Ectodermal cell (in vitro differentiated cells): ENCODE results near the gene LDB3.

Experiments
- H3K27ac ChIP-seq: 2 replicates; pipeline ENCODE4 v1.7.0; 2013; ENCODE audit warnings: mild to moderate bottlenecking, low read depth, low read length; ENCODE audit not compliant: insufficient read depth, poor library complexity, severe bottlenecking
- H3K27me3 ChIP-seq: 2 replicates; pipeline ENCODE4 v1.7.0; 2013; ENCODE audit warnings: mild to moderate bottlenecking, low read length; ENCODE audit not compliant: insufficient read depth, control insufficient read depth, poor library complexity, severe bottlenecking
- H3K36me3 ChIP-seq: one replicate; pipeline ENCODE4 v1.7.0; 2013; ENCODE audit warnings: low read length; ENCODE audit not compliant: control insufficient read depth, insufficient read depth
- H3K4me1 ChIP-seq: one replicate; pipeline ENCODE4 v1.7.0; 2013; ENCODE audit warnings: low read length; ENCODE audit not compliant: control insufficient read depth, insufficient read depth
- H3K4me3 ChIP-seq: 2 replicates; pipeline ENCODE4 v1.7.0; 2013; ENCODE audit warnings: low read depth, low read length, control low read depth; ENCODE audit not compliant: insufficient read depth
- H3K9me3 ChIP-seq: 2 replicates; pipeline ENCODE4 v1.7.0; 2013; ENCODE audit warnings: mild to moderate bottlenecking, low read length, moderate library complexity; ENCODE audit not compliant: control insufficient read depth
- WGBS, 2 experiments: methylation state at CpG; one replicate each; pipeline ENCODE4 v1.1.7; 2013; ENCODE audit warnings: missing lambda C conversion rate in 2 of 2; 5-methylcytosine and 5-hydroxymethylcytosine counted together

Gene LDB3

DNA sequence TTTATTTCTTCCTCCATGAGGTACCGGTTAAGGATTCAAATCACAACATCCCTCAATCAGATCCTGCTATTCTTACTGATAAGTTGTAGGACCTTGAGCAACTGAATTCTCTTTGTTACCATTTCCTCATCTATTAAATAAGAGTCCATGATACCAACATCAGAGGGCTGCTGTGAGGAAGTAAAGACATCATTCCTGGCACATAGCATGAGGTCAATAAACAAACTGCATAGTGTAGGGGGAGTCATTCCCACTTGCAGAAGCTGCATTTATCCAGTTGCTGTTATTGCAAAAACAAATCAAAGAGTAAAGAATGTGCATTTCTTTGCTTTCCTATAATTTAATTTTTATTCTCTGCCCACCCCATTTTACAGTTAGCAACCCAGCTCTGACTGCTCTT is 36.8 kb downstream of the LDB3 start:
- 80 to 90% methylated on average over 1 of the region's 1 CpG for WGBS, 2 experiments

GRCh38 chr10:86705905-86706304 is 37.6 kb downstream of the LDB3 start:
- Histone ChIP-seq H3K27me3 (no peaks in the 10 kb centered on the region), H3K36me3 (no peaks in the 10 kb centered on the region), H3K4me1 (peaks cover 12% of the 10 kb centered on the region), H3K9me3 (no peaks in the 10 kb centered on the region), H3K4me3 (no peak overlapping the region), H3K27ac (no peak overlapping the region)
- WGBS, 2 experiments, result 90% methylated on average over 2 of the region's 2 CpGs

More for the DNA sequence above, 36.8 kb downstream of the LDB3 start:
- no peaks in the 10 kb centered on the region for H3K27me3 ChIP-seq
- H3K9me3 ChIP-seq, result no peaks in the 10 kb centered on the region
- peaks cover 10% of the 10 kb centered on the region for H3K4me1 ChIP-seq
- H3K4me3 ChIP-seq, result no peak overlapping the region
- no peaks in the 10 kb centered on the region for H3K36me3 ChIP-seq
- no peak overlapping the region for H3K27ac ChIP-seq

- Histone ChIP-seq H3K27me3 (no peaks in the 10 kb centered on the region), H3K36me3 (no peaks in the 10 kb centered on the region), H3K4me1 (peaks cover 13% of the 10 kb centered on the region), H3K27ac (no peak overlapping the region), H3K4me3 (no peak overlapping the region), H3K9me3 (no peaks in the 10 kb centered on the region)
- WGBS, 2 experiments, result 87 to 93% methylated on average over 12 of the region's 12 CpGs
Observed at GRCh38 chr10:86706401-86706841, 38.1 kb downstream of the LDB3 start.

GRCh38 chr10:86706977-86707376 is 38.7 kb downstream of the LDB3 start:
- 97 to 100% methylated on average over 1 of the region's 1 CpG for WGBS, 2 experiments
- H3K27me3 ChIP-seq, result no peaks in the 10 kb centered on the region
- H3K27ac ChIP-seq, result no peak overlapping the region
- peaks cover 13% of the 10 kb centered on the region for H3K4me1 ChIP-seq
- H3K9me3 ChIP-seq, result no peaks in the 10 kb centered on the region
- no peaks in the 10 kb centered on the region for H3K36me3 ChIP-seq
- no peak overlapping the region for H3K4me3 ChIP-seq

- peaks cover 13% of the 10 kb centered on the region for H3K4me1 ChIP-seq
- 69 to 80% methylated on average over 4 of the region's 4 CpGs for WGBS, 2 experiments
- H3K9me3 ChIP-seq, result no peaks in the 10 kb centered on the region
- H3K4me3 ChIP-seq, result no peak overlapping the region
- H3K27ac ChIP-seq, result no peak overlapping the region
- H3K36me3 ChIP-seq, result no peaks in the 10 kb centered on the region
- no peaks in the 10 kb centered on the region for H3K27me3 ChIP-seq
Observed at GRCh38 chr10:86707505-86707904, 39.2 kb downstream of the LDB3 start.

DNA sequence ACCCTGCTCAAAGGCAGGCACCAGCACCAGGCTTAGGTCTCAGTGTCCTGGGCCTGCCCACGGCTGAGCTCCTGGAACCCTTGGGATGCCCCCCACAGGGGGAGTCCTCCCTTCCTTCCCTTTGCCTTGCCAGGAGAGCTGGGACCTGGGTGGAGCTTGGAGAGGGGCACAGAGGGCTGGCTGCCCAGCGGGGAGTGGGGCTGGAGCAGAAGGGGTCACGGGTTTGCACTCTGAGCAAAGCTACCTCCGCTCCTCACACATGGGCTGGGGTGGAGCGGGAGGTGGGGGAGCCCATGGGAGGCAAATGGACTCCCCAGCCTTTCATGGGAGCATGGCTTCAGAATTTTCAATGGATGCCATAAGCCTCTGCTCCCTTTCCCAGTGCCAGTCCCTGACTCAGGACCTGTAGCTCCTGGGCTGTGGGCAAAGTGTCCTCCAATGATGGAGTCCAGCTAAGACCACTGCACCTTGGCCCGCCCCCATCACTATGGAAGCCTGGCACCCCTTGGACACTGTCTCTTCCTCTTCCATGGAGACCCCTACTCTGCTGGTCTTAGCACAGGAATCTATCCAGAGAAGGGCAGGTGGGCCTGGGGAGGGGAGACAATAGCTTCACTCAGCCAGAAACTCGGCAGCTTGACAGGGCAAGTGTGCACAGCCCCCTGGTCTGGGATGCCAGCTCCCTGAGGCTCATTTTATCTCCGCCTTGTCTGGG is 39.9 kb downstream of the LDB3 start:
- H3K27ac ChIP-seq, result no peak overlapping the region
- no peaks in the 10 kb centered on the region for H3K36me3 ChIP-seq
- H3K27me3 ChIP-seq, result no peaks in the 10 kb centered on the region
- no peak overlapping the region for H3K4me3 ChIP-seq
- peaks cover 13% of the 10 kb centered on the region for H3K4me1 ChIP-seq
- 86 to 90% methylated on average over 8 of the region's 8 CpGs for WGBS, 2 experiments
- H3K9me3 ChIP-seq, result no peaks in the 10 kb centered on the region

GRCh38 chr10:86708783-86709380 is 40.6 kb downstream of the LDB3 start:
- H3K9me3 ChIP-seq, result no peaks in the 10 kb centered on the region
- no peak overlapping the region for H3K4me3 ChIP-seq
- no peak overlapping the region for H3K27ac ChIP-seq
- 82 to 83% methylated on average over 5 of the region's 5 CpGs for WGBS, 2 experiments
- peaks cover 13% of the 10 kb centered on the region for H3K4me1 ChIP-seq
- H3K36me3 ChIP-seq, result no peaks in the 10 kb centered on the region
- H3K27me3 ChIP-seq, result no peaks in the 10 kb centered on the region

DNA sequence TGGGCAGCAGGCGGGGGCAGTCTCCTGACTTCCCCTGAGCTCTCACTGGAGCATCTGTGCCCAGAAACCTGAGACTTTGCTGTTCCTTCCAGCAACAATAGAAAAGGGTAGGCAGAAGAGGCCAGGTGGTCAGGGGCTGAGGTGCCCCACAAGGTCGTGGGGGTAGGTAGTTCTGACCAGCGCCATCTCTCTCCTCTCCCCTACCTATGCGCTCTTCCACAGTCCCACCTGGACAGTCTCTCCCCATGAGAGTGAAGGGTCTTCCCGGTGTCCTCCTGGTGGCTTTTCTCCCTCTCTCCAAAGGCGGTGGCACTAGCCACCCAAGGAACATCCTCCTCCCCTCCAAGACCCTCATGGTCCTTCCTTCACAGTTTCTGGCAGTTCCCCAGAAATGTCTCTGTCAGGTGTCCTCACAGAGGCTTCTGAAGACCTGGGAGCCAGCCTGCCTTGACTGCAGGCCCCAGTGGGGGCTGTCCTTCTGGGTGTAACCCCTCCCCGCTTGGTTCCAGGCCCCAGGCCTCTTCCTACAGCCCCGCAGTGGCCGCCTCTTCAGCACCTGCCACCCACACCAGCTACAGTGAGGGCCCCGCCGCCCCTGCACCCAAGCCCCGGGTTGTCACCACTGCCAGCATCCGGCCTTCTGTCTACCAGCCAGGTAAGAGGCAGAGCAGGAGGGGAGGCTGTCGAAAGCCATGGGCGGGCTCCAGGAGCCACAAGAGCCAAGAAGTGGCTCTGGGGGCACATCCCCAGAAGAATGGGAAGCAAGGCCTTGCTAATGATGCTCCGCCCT is 41.3 kb downstream of the LDB3 start:
- H3K27ac ChIP-seq, result no peak overlapping the region
- H3K4me3 ChIP-seq, result no peak overlapping the region
- H3K4me1 ChIP-seq, result peaks cover 13% of the 10 kb centered on the region
- H3K27me3 ChIP-seq, result no peaks in the 10 kb centered on the region
- H3K36me3 ChIP-seq, result no peaks in the 10 kb centered on the region
- H3K9me3 ChIP-seq, result no peaks in the 10 kb centered on the region
- 94 to 95% methylated on average over 16 of the region's 16 CpGs for WGBS, 2 experiments

DNA sequence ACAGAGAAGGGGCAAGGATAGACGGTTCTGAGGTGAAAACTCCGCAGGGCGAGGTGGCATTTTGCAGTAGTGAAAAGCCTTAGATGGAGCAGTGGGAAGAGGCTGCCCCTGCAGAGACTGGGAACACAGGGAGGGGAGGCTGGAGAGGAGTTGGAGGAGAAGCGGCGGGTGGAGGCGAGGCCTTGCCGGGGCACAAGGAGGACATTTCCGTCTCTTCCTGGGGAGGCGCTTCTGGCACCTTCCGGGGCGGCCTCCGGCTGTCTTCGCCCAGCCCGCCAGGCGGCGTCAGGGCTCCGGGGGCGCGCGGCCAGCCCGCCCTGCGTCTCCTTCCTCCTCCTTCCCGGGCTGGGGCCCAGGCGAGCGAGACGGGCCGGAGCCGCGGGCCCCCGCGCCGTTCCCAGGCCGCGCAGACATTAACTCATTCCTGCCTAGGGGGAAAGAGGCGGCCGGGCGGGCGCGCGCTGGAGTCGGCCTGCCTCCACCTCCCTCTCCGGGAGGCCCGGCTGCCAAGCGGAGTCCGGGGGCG is 42.7 kb downstream of the LDB3 start:
- Histone ChIP-seq H3K27me3 (no peaks in the 10 kb centered on the region), H3K36me3 (no peaks in the 10 kb centered on the region), H3K9me3 (no peaks in the 10 kb centered on the region), H3K4me1 (peaks cover 13% of the 10 kb centered on the region), H3K27ac (peak overlapping the region; percentile 19), H3K4me3 (peak overlapping the region; percentile 52)
- 6% methylated on average over 46 of the region's 46 CpGs for WGBS, 2 experiments
